GM12865 (cell line): ENCODE measurements around the gene PEX7.
"Not testable (repeated sequence)": the region's sequence is repeated elsewhere in the genome, so short reads cannot be mapped to it uniquely, and the experiment has no call there.

Experiments used
- DNase-seq: peaks from one replicate; pipeline ENCODE4 v3.0.0; 2010; ENCODE audit warnings: low read depth
- H3K4me3 ChIP-seq: 2 replicates; pipeline ENCODE4 v1.5.1; 2011; ENCODE audit warnings: mild to moderate bottlenecking, low read depth, low read length, control low read depth
- CTCF ChIP-seq: IDR thresholded peaks from 2 replicates; pipeline ENCODE4 v1.5.1; 2011; ENCODE audit warnings: low read length, control low read depth, low read depth, inconsistent platforms; ENCODE audit not compliant: insufficient read depth; ENCODE audit errors: missing control alignments

Gene PEX7

GRCh38 chr6:136783495-136784270 is 38.7 kb upstream of the PEX7 start:
- peak overlapping the region; percentile 97 for H3K4me3 ChIP-seq
- DNase-seq = peak; percentile 82
- TF ChIP-seq CTCF = peak; percentile 11

GRCh38 chr6:136784271-136784664 is 38.1 kb upstream of the PEX7 start:
- DNase-seq = no peak
- no peak for TF ChIP-seq CTCF
- H3K4me3 ChIP-seq = peak overlapping the region; percentile 97

GRCh38 chr6:136784910-136785746 is 37.3 kb upstream of the PEX7 start:
- peak; percentile 82 for DNase-seq
- peak overlapping the region; percentile 97 for H3K4me3 ChIP-seq
- no peak for TF ChIP-seq CTCF

- peak overlapping the region; percentile 97 for H3K4me3 ChIP-seq
- peak; percentile 40 for DNase-seq
- no peak for TF ChIP-seq CTCF
Measured at GRCh38 chr6:136786658-136787057, 35.7 kb upstream of the PEX7 start.

GRCh38 chr6:136787726-136788068 is 34.7 kb upstream of the PEX7 start:
- no peak for TF ChIP-seq CTCF
- DNase-seq = no peak
- H3K4me3 ChIP-seq = peak overlapping the region; percentile 97

GRCh38 chr6:136788069-136788902 is 34.1 kb upstream of the PEX7 start:
- no peak for TF ChIP-seq CTCF
- DNase-seq = peak; percentile 70
- H3K4me3 ChIP-seq = peak overlapping the region; percentile 97

GRCh38 chr6:136789440-136789839 is 33.0 kb upstream of the PEX7 start:
- H3K4me3 ChIP-seq = peak overlapping the region; percentile 97
- not testable (repeated sequence) for DNase-seq
